SK-N-SH (cell line): ENCODE data around the gene ATP6V0C.

ENCODE experiments used
- RAD21 ChIP-seq: IDR thresholded peaks from 2 replicates; pipeline ENCODE4 v1.6.1; 2012; ENCODE audit warnings: mild to moderate bottlenecking, low read length
- RCOR1 ChIP-seq: fragments of 150-350 bp; IDR thresholded peaks from 2 replicates; pipeline ENCODE4 v1.6.1; 2017; ENCODE audit warnings: antibody characterized with exemption, low read length
- TF ChIP-seq, protein P1 (sequence below): fragments of 200-600 bp; sonication (generic); IDR thresholded peaks from 2 replicates; pipeline ENCODE4 v1.6.1; 2017; ENCODE audit warnings: antibody characterized with exemption, mild to moderate bottlenecking, moderate library complexity

DNA sequence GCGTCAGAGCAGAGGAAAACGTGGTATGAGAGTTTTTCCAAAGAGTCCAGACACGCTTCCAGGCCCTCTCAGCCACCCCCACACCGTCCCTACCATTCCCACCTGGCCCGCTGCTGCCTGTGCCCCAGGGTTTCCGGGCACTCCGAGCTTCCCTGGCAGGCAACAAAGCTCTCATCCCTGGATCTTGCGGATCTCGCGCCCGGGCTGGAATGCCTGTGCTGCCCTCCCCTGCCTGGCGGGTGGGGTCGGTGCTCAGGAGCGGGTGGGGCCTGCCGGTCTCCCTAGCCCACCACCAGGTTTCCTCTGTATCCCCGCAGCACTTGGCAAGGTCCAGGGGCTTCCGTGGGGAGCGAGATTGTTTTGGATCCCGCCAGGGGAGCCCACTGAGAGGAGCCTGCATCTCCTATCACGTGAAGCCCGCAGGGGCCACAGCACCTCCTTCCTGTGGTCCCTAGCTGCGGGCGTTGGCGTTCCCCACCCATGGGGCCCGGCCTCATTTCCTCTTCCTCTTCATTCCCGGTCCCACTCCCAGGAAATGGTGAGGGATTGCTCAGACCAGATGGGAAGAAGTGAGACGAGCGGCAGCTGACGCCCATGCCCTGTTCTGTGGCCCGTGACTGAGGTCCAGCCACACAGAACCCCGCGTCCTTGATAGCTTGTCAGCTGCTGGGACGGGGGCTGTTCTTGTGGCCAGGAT is 27.8 kb upstream of the ATP6V0C start:
- no peak for TF ChIP-seq RCOR1
- TF ChIP-seq, protein P1, sequence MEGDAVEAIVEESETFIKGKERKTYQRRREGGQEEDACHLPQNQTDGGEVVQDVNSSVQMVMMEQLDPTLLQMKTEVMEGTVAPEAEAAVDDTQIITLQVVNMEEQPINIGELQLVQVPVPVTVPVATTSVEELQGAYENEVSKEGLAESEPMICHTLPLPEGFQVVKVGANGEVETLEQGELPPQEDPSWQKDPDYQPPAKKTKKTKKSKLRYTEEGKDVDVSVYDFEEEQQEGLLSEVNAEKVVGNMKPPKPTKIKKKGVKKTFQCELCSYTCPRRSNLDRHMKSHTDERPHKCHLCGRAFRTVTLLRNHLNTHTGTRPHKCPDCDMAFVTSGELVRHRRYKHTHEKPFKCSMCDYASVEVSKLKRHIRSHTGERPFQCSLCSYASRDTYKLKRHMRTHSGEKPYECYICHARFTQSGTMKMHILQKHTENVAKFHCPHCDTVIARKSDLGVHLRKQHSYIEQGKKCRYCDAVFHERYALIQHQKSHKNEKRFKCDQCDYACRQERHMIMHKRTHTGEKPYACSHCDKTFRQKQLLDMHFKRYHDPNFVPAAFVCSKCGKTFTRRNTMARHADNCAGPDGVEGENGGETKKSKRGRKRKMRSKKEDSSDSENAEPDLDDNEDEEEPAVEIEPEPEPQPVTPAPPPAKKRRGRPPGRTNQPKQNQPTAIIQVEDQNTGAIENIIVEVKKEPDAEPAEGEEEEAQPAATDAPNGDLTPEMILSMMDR: no peak
- TF ChIP-seq RAD21: no peak
